Activated naive CD4-positive, alpha-beta T cell treated with anti-CD3 and anti-CD28 coated beads, Interleukin-2, amount 50 U/mL, for 72 hours (primary cell): ENCODE measurements around the gene HLCS. TPM values are rescaled to one million over a fixed set of nuclear protein-coding genes. Genes with fewer than 3 reads are reported as not detected.
A peak's percentile ranks its signal among the peaks of the same experiment; 100 is the strongest.
"Not testable (repeated sequence)": the region's sequence is repeated elsewhere in the genome, so short reads cannot be mapped to it uniquely, and the experiment has no call there.

Source experiments
- ATAC-seq, 2 donors: fragments of 150-1000 bp; cut with Tn5 transposase; 2 replicates each; pipeline ENCODE4 v1.10.0; 2021; ENCODE audit warnings: mild to moderate bottlenecking in 2 of 2, moderate library complexity in 2 of 2
- DNase-seq, 2 donors: peaks; one replicate each; pipeline ENCODE4 v3.0.0; 2021 to 2022; ENCODE audit warnings: low spot score in 2 of 2
- H3K27ac Mint-ChIP-seq, 2 donors: one replicate each; pipeline ENCODE4 v1.8.0; 2022; ENCODE audit warnings: mild to moderate bottlenecking in 2 of 2, mixed read lengths in 2 of 2
- H3K36me3 Mint-ChIP-seq, 2 donors: one replicate each; pipeline ENCODE4 v1.8.0; 2022; ENCODE audit warnings: mixed read lengths in 2 of 2
- H3K9me3 Mint-ChIP-seq, 2 donors: one replicate each; pipeline ENCODE4 v1.8.0; 2022; ENCODE audit warnings: mixed read lengths in 2 of 2
- total RNA-seq, 2 donors: library from RNA; stranded (reverse); gene quantifications; one replicate each; pipeline ENCODE4 v1.2.3, GENCODE V29; 2022

The HLCS gene
- total RNA-seq, 2 donors from 2014 or later = 11.1 to 13.0 TPM

DNA sequence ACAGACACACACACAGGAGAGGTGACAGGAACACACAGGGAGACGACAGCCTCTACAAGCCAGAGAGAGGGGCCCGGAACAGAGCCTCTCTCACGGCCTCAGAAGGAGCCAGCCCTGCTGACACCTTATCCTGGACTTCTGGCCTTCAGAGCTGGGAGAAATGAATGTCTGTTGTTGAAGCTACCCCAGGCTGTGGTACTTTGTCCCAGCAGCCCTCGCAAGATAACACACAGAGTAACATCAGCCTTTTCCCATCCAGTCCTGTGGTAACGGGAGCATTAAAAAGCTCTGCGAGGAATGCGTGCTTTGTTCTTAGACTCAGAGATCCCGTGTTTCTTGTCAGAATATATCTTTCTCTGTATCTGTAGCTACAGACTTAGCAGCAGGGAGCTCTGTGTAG is 136.4 kb downstream of the HLCS start:
- DNase-seq (no peak), ATAC-seq (no peak)
- no peaks in the 10 kb centered on the region for H3K9me3 Mint-ChIP-seq
- H3K27ac Mint-ChIP-seq = no peak overlapping the region
- H3K36me3 Mint-ChIP-seq = no peaks in the 10 kb centered on the region

DNA sequence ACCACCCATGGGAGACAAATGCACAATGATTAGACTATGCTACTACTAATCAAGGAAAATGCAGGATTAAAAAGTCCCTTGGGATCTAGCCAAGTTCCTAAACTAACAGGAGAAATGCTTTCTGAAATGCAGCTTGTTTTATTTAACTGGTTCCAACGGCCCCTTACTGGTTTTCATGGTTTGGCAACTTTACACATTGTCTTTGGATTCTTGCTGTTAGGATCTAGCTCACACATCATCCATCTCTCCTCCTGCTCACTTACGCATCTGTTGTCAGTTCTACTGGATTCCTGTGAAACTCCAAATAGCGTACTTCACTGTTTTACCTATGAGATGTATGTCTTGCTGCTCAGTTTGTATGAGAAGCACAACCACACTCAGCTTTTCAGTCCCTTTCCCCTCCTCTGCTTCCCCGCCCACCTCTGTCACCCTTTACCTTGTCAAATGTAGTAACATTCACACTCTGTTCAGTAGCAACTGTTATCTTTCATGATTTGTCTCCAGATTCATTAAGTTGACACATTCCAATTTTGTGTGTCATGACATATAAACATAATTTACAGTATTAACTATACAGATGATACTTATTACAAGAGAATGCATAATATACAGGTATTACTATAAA is 137.5 kb downstream of the HLCS start:
- no peak for ATAC-seq

DNA sequence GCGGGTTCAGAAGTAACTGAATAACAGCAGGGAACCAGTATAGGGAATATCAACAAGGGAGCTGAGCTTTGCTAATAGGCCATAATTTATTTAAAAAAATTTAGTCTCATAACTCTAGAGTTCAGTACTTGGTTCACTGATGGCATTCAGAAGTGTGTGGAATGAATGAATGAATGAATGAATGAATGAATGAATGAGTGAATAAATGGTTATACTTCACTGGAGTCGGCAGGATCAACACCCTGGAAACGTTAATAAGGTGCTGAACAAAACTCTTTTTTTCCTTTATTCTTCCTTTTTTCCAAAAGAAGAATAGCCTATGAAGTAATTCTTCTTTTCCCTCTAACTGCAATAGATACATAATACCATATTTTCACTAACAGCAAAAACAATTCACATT is 138.3 kb downstream of the HLCS start:
- no peak overlapping the region for H3K27ac Mint-ChIP-seq
- H3K36me3 Mint-ChIP-seq = peaks cover 0 to 10% of the 10 kb centered on the region in 2 donors
- ATAC-seq (no peak), DNase-seq (no peak)
- no peaks in the 10 kb centered on the region for H3K9me3 Mint-ChIP-seq

More for the DNA sequence above, 137.5 kb downstream of the HLCS start:
- DNase-seq = no peak
- Mint-ChIP-seq H3K9me3 (no peaks in the 10 kb centered on the region), H3K27ac (no peak overlapping the region), H3K36me3 (peaks cover 0 to 9% of the 10 kb centered on the region in 2 donors)

DNA sequence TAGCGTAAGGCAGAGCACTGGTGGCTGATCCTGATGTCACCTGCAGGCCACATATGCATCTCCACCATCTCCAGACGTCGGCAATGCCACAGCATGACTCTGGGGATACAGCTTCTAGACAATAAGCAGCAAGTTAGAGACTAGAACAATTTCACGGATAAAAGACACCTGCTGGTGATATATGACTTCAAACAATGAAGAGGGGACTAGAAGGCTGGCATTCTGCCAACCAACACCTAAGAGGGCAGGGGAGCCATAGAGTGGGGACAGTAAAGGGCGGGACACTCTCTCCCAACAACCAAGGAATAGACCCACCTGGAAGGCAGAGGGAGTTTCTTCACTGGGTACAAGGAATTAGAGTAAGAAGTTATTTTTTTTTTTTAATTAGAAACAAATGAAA is 140.8 kb downstream of the HLCS start:
- peak overlapping the region in 1 of 2 donors; percentile 37 for H3K27ac Mint-ChIP-seq
- H3K36me3 Mint-ChIP-seq = peaks cover 0 to 15% of the 10 kb centered on the region in 2 donors
- DNase-seq (no peak), ATAC-seq (no peak)
- no peaks in the 10 kb centered on the region for H3K9me3 Mint-ChIP-seq

DNA sequence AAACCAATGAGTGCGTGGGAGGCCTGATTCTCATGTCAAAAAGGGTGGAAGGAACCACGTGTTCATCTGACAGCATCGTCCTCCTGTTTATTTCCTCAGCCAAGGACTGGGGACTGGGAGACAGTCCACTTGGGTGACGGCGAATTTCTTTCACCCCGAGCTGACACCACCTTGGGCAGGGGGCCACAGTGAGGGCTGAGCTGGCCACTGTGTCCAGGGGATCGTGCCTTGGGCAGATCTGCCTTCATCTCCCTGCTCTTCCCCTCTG is 145.5 kb downstream of the HLCS start:
- ATAC-seq = no peak

DNA sequence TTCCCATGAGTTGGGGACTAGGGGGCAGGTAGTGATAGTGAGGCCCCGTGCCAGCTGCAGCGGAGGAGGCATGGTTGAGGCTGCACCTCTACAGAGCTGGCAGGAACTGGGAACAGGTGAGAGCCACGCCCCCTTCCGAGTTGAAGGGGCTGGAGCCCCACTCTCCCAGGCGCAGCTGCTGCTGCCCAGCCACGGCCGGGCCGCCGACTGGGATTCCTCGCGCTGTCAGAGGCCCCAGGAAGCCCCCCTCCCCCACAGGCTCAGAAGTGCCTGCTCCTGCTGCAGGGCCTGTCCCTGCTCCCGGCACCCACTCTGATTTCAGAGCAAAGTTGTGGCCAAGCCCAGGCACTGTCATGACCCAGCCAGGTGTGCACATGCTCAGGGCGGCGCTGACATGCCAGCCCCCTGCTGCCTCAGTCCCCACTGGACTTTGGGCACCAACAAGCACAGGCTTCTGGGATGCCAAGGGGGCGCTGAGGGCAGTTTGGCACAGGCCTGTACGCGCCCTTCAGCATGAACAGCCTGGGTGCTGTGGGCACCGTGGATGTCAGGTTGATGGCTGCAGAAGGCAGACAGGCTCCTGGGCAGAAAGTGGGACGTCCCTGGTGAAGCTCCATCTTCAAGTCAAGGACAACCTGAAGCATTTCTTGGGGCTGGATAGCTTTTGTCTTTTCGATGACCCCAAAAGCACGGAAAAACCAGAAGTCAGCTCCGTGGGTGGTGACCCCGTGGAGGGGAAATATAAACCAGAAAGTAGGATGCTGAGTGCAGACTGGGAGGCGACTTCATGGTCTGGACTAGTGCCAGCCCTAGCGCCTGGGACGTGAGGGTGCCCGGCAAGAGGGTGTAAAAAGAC is 146.1 kb downstream of the HLCS start:
- DNase-seq (no peak), ATAC-seq (no peak)
- peaks cover 0 to 15% of the 10 kb centered on the region in 2 donors for H3K36me3 Mint-ChIP-seq
- no peaks in the 10 kb centered on the region for H3K9me3 Mint-ChIP-seq
- no peak overlapping the region for H3K27ac Mint-ChIP-seq

More for the DNA sequence above, 145.5 kb downstream of the HLCS start:
- H3K36me3 Mint-ChIP-seq = peaks cover 0 to 15% of the 10 kb centered on the region in 2 donors
- no peaks in the 10 kb centered on the region for H3K9me3 Mint-ChIP-seq
- no peak overlapping the region for H3K27ac Mint-ChIP-seq
- DNase-seq = no peak

DNA sequence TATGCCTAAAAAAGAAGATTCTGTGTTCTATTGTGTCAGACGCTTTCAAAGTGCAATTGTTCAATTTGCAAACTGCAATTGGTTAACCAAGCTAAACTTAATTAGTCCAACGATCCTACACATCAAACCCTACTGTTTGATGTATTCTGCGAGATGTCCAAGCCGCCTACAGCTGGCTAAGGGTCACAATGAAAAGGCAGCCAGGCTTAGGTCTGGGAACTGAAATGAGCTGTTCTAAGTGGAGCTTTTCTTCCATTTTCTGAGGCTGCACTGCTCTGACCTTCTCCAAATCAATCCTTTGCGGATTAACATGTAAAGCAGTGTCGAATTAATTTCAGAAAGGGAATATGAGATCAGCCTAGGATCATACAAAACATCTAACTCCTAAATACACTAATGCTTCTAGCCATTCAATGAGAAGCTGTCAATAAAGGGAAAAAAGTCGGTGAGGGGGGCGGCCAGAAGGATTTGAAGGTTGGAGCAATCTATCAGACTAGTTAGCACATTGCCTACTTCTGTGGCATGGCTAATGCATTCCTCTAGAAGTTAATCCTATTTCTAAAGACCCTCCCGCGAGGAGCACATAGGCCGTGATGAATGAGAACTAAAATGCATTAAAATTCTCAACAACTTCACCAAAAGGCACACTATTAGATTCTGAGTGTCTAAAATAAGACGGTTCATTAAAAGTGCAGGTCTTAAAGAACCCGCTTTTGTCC is 148.6 kb downstream of the HLCS start:
- peaks cover 0 to 4% of the 10 kb centered on the region in 2 donors for H3K36me3 Mint-ChIP-seq
- no peak for ATAC-seq

DNA sequence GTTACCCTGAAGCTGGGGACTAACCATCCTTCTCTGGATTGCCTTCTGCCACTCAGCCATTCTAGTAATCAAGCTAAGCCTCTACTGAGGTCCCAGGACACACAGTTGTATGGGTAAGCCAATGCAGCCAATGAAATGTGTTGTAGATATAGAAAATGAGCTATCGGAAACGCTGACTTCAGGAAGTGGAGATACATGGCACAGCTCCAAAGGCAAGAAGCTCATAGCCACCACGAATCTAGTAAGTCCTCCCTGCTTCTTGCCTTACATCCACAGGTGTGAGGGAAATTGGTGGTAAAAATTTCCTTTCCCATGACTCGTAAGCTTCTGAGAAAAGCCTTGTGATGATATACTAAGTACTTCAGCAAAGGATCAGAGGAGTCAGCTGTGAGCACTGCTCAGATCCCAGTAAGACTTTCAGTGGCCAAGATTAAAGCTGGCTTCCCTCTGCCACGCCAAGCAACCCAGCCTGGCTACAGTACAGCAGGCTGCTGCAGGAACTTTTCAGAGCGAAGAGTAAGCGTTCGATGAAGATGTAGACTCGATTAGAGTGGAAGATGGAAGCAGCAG is 149.8 kb downstream of the HLCS start:
- DNase-seq (no peak), ATAC-seq (peak in 1 of 2 donors; percentile 38)
- Mint-ChIP-seq H3K27ac (no peak overlapping the region), H3K36me3 (peaks cover 0 to 4% of the 10 kb centered on the region in 2 donors), H3K9me3 (no peaks in the 10 kb centered on the region)

More for the DNA sequence above, 148.6 kb downstream of the HLCS start:
- Mint-ChIP-seq H3K9me3 (no peaks in the 10 kb centered on the region), H3K27ac (no peak overlapping the region)
- DNase-seq = no peak

DNA sequence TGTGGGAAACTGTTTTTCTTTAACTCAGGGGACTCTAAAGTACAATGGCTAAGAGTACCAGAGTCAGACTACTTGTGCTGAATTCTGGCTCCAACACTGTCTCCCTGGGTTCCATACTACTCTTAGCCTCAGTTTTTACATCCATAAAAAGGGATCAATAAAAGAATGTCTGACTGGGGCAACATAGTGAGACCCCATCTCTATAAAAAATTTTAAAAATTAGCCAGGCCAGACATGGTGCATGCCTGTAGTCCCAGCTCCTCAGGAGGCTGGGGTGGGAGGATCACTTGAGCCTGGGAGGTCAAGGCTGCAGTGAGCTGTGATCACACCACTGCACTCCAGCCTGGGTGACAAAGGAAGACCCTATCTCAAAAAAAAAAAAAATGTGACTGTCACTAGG is 150.4 kb downstream of the HLCS start:
- H3K27ac Mint-ChIP-seq, H3K9me3 Mint-ChIP-seq, ATAC-seq, DNase-seq, H3K36me3 Mint-ChIP-seq: not testable (repeated sequence)

DNA sequence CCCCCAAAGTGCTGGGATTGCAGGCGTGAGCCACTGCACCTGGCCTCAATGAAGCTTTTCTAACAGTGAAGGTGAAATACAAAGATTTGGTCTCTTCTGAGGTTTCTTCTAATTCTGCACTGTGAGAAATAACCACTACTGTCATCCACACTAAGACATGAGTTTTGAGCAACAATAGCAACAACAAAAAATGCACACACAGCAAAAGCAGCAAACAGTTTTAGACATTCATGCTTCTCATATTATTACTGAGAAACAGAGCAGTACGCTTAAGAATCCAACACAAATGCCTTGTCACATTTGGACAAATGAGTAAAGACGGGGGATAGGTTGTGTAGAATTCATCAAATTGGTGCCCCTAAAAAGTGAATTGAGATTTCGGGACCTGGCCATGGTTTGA is 151.2 kb downstream of the HLCS start:
- H3K9me3 Mint-ChIP-seq = no peaks in the 10 kb centered on the region
- no peak for ATAC-seq
- no peaks in the 10 kb centered on the region for H3K36me3 Mint-ChIP-seq
- no peak overlapping the region for H3K27ac Mint-ChIP-seq
- no peak for DNase-seq

DNA sequence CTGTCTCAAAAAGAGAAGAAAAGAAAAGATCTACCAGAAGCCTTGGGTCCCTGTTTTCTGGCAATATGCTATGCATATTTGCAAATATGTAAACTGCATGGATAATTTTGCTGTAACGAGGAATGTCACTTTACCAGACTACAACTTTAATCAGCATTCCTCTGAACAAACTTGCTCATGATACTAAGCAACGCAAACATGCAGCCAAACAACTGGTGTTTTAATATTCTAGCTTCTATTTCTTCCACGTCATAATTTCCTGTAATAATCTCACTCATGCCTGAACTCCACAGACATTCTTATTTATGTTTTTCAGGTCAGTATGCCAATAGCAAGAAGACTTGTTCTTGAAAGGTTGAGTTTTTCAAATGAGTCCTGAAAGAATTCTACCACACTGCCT is 153.4 kb downstream of the HLCS start:
- H3K9me3 Mint-ChIP-seq = no peaks in the 10 kb centered on the region
- no peak overlapping the region for H3K27ac Mint-ChIP-seq
- ATAC-seq (no peak), DNase-seq (no peak)
- H3K36me3 Mint-ChIP-seq = no peaks in the 10 kb centered on the region

DNA sequence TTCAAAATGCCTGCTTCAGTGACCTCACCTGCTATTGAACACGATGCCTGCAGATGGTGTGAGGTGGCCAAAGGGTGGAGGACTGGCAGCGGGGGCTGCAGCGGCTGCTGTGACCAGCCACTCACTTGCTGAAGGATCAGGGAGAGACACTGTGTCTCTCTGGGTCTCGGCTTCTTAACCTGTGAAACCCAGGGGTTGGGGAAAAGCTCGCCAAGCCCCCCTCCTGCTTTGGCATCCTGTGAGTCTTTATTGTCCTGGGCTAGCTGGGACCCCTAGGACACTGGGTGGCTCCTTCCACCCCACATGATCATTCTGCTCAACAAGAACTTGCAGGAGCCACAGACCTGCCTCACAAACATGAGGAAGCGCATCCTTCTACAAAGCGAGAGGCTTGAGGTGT is 154.7 kb downstream of the HLCS start:
- H3K36me3 Mint-ChIP-seq = no peaks in the 10 kb centered on the region
- no peak for ATAC-seq
- DNase-seq = no peak
- no peaks in the 10 kb centered on the region for H3K9me3 Mint-ChIP-seq
- no peak overlapping the region for H3K27ac Mint-ChIP-seq

DNA sequence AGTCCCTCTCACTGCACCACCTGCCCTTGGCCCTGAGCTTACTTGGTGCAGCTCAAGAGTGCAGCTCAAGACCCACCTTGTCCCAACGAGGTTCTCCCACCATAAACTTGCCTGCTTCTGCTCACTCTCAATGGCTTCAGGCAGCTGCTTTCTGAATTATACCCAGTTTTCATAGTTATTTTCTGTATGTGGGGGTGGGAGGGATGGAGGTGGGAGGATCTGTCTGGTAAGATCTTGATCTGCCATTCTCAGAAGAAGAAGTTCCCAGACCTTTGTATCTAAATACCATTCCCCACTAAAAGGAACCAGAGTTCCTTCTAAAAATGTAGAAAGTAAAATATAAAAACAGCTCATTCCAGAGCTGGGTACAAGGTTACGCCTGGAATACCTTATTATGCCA is 156.0 kb downstream of the HLCS start:
- DNase-seq (no peak), ATAC-seq (no peak)
- no peaks in the 10 kb centered on the region for H3K9me3 Mint-ChIP-seq
- H3K36me3 Mint-ChIP-seq = no peaks in the 10 kb centered on the region
- peak overlapping the region in 1 of 2 donors; percentile 34 for H3K27ac Mint-ChIP-seq

DNA sequence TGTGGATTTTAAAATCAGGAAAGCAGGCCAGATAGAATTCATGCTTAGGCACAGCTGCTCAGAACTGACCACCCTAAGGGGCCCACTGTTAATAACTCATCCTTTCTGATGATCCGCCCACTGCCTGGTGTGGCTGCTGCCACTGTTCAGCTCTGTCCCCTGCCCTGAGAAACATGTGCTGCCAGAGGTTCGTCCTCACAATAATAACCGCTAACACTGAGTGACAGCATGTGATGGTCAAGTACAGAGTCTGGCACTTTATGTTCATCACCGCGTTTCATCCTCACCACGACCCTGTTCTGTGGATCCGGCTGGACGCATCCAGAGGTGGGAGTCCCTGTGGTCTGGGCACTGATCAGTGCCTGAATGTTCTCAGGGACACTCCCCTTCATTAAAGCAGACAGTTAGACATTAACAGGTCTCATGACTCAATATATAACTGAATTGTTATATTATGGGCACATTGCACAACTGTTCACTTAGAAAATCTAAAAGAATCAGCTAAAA is 159.0 kb downstream of the HLCS start:
- Mint-ChIP-seq H3K9me3 (no peaks in the 10 kb centered on the region), H3K36me3 (peaks cover 0 to 7% of the 10 kb centered on the region in 2 donors), H3K27ac (no peak overlapping the region)
- no peak for DNase-seq
- no peak for ATAC-seq

DNA sequence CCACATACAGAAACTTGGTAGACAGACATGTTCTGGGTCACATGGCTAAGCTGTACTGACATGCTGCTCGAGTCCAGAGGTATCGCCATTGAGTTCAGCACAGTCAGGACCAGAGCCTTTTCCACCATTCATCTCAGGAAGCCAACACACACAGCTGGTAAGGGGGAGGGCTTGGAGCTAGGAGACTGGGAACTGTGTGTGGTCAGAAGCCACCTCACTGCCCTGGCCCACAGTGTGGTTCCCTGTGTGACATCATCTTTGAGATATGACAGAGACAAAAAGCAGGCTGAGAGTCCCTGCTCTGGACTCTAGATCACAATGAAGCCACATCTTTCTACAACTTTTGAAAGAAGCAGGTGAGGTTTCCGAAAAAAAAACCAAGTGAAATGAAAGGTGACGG is 160.4 kb downstream of the HLCS start:
- ATAC-seq (peak in 1 of 2 donors; percentile 77), DNase-seq (no peak)
- H3K9me3 Mint-ChIP-seq = no peaks in the 10 kb centered on the region
- H3K36me3 Mint-ChIP-seq = peaks cover 0 to 7% of the 10 kb centered on the region in 2 donors
- peak overlapping the region in 1 of 2 donors; percentile 61 for H3K27ac Mint-ChIP-seq

DNA sequence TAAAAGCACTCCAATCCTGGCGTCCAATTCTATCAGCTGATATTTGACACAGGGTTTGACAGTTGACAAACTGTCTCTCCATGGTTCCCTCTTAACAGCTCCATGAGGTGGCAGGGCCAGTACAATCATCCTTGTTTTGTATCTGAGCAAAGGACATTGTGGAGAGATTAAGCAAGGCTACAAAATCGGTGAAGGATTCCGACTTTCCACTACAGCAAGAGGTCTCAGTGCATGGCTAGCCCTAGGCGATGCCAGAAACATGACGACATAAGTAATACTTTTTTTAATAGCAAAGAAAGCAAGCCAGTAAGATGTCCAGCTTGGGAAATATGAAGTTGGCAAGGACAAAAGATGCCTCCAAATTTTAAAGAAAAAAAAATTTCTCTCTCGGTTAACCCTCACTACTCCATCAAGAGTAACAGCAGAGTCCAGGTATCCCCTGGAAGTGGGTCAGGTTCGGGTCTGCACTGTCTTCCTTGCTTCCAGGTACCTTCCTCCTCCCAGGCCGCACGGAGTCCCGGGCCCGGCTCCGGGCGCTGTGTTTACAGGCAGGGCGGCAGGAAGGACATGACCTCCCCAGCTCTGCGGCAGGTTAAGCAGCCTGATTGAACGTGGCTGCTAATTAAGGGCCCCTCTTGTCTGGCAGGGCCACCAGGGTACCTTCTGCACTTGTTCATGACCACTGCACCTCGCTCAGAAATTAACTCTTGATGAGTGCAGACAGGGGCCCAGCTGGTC is 161.4 kb downstream of the HLCS start:
- DNase-seq (no peak), ATAC-seq (no peak)
- Mint-ChIP-seq H3K36me3 (peaks cover 0 to 9% of the 10 kb centered on the region in 2 donors), H3K9me3 (peaks cover 0 to 2% of the 10 kb centered on the region in 2 donors), H3K27ac (no peak overlapping the region)
